Smooth muscle cell of the pulmonary artery (primary cell): ENCODE data around the gene MRPL2. TPM values are rescaled to one million over a fixed set of nuclear protein-coding genes. Genes with fewer than 3 reads are reported as not detected.

ENCODE experiments used
- total RNA-seq: library from RNA; depleted of rRNA; stranded (reverse); fragments of >200 nt; gene quantifications from 2 replicates; pipeline ENCODE4 v1.2.3, GENCODE V29; 2014

The MRPL2 gene
- 16.3 and 19.5 TPM in 2 replicates for total RNA-seq

GRCh38 chr6:43059168-43060033 is at the start of gene MRPL2, which contains the start of gene KLC4:
MRPL2 (minus strand) TSS chr6:43059434; CDS start chr6:43059381, 53 bp downstream.
KLC4 (plus strand) TSS chr6:43059631; CDS start chr6:43061336, 1,705 bp downstream.

GRCh38 chr6:43075670-43076463 is 16.6 kb upstream of the MRPL2 start, which contains the start of gene PTK7:
PTK7 (plus strand) TSS chr6:43076314; CDS start chr6:43076489, 175 bp downstream.

GRCh38 chr6:43053545-43054205 is 5.6 kb downstream of the MRPL2 start, which contains the start of gene CUL7:
CUL7 (minus strand) TSS chr6:43053851; CDS start chr6:43052788, 1,063 bp downstream.

GRCh38 chr6:43021270-43022047 is 37.8 kb downstream of the MRPL2 start, which contains the start of gene RRP36:
RRP36 (plus strand) TSS chr6:43021623; CDS start chr6:43021655, 32 bp downstream.

GRCh38 chr6:43013843-43014433 is 45.3 kb downstream of the MRPL2 start, which contains the start of the genes KLHDC3 and MEA1:
KLHDC3 (plus strand) TSS chr6:43014249; CDS start chr6:43017193, 2,944 bp downstream.
MEA1 (minus strand) TSS chr6:43013946; CDS start chr6:43013813, 133 bp downstream.

Other genes with a start within 250 kb of the MRPL2 start
- 106 and 120 TPM in 2 replicates for gene RPL7L1, start 179.8 kb downstream of the MRPL2 start, total RNA-seq
- not detected in 2 replicates for gene PTCRA, start 143.4 kb downstream of the MRPL2 start, total RNA-seq
- 49.1 and 62.5 TPM in 2 replicates for gene CNPY3, start 130.0 kb downstream of the MRPL2 start, total RNA-seq
- gene GNMT, start 98.7 kb downstream of the MRPL2 start, total RNA-seq = 0.13 and 0.36 TPM in 2 replicates
- gene PEX6, start 80.3 kb downstream of the MRPL2 start, total RNA-seq = 35.5 and 61.3 TPM in 2 replicates
- gene PPP2R5D, start 74.9 kb downstream of the MRPL2 start, total RNA-seq = 30.0 and 39.8 TPM in 2 replicates
- gene MEA1, start 45.5 kb downstream of the MRPL2 start, total RNA-seq = 49.3 and 53.0 TPM in 2 replicates
- gene KLHDC3, start 45.2 kb downstream of the MRPL2 start, total RNA-seq = 59.1 and 86.7 TPM in 2 replicates
- 57.6 and 63.3 TPM in 2 replicates for gene RRP36, start 37.8 kb downstream of the MRPL2 start, total RNA-seq
- 68.9 and 77.8 TPM in 2 replicates for gene CUL7, start 5.6 kb downstream of the MRPL2 start, total RNA-seq
- gene KLC4, start 197 bp upstream of the MRPL2 start, total RNA-seq = 19.8 and 24.2 TPM in 2 replicates
- gene PTK7, start 16.9 kb upstream of the MRPL2 start, total RNA-seq = 36.5 and 85.2 TPM in 2 replicates
- 19.1 and 27.0 TPM in 2 replicates for gene SRF, start 111.8 kb upstream of the MRPL2 start, total RNA-seq
- 28.3 and 41.0 TPM in 2 replicates for gene CUL9, start 122.8 kb upstream of the MRPL2 start, total RNA-seq
- 29.1 and 40.7 TPM in 2 replicates for gene DNPH1, start 170.0 kb upstream of the MRPL2 start, total RNA-seq
- 0.07 TPM in 1 of 2 replicates, not detected in the other for gene TTBK1, start 184.0 kb upstream of the MRPL2 start, total RNA-seq
- not detected in 2 replicates for gene SLC22A7, start 238.8 kb upstream of the MRPL2 start, total RNA-seq
- 0.39 TPM in 1 of 2 replicates, not detected in the other for gene CRIP3, start 249.4 kb upstream of the MRPL2 start, total RNA-seq